Measurements from ENCODE around the gene MICAL2.

The MICAL2 gene

GRCh38 chr11:12117200-12117599 lies 6.8 kb downstream of the MICAL2 start:
- TF ChIP-seq, protein P1, sequence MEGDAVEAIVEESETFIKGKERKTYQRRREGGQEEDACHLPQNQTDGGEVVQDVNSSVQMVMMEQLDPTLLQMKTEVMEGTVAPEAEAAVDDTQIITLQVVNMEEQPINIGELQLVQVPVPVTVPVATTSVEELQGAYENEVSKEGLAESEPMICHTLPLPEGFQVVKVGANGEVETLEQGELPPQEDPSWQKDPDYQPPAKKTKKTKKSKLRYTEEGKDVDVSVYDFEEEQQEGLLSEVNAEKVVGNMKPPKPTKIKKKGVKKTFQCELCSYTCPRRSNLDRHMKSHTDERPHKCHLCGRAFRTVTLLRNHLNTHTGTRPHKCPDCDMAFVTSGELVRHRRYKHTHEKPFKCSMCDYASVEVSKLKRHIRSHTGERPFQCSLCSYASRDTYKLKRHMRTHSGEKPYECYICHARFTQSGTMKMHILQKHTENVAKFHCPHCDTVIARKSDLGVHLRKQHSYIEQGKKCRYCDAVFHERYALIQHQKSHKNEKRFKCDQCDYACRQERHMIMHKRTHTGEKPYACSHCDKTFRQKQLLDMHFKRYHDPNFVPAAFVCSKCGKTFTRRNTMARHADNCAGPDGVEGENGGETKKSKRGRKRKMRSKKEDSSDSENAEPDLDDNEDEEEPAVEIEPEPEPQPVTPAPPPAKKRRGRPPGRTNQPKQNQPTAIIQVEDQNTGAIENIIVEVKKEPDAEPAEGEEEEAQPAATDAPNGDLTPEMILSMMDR (conservative IDR thresholded peaks at IDR 0.05): no peak

GRCh38 chr11:12117611-12118010 lies 7.2 kb downstream of the MICAL2 start:
- TF ChIP-seq, protein P1 (conservative IDR thresholded peaks at IDR 0.05): no peak
- no peak overlapping the region for H3K27ac ChIP-seq

More at GRCh38 chr11:12117200-12117599, 6.8 kb downstream of the MICAL2 start:
- no peak overlapping the region for H3K27ac ChIP-seq

DNA sequence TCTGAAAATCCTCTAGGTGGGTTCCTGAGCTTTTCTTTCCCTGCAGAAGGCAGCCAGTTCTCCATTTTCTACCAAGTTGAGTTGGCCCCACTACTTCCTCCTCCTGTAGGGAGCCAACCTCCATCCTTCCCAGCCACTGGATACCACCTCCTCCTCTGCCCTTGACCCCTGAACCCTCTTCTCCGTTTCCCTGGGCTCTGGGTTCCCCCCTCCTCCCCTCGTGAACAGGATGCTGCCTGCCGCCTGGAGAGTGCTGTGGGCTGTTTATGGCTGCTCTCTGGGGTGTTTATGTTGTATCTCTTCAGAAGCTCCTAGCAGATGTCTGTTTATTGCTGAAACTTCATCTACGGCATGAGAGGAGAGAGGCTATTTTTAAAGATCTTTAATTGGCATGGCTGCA lies 8.6 kb downstream of the MICAL2 start:
- TF ChIP-seq, protein P1 (conservative IDR thresholded peaks at IDR 0.05): no peak
- H3K27ac ChIP-seq: no peak overlapping the region

DNA sequence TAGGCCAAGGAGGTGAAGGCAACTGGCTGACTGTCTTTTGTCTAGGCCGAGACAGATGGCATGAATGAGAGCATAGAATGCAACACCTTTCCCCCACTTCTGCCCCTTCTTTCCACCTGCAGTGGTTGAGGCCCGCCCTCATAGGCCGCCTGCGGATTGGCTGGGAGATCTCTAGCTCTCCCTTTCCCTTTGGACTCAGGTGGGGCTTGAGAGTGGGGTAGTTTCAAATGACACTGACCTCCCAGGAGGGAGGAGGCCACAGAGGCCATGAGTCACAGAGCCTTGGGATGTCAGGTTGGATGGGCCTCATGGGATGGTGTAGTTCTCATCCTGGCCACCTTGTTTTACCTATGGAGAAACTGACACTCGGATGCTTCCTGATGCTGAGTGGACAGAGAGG lies 9.1 kb downstream of the MICAL2 start:
- TF ChIP-seq, protein P1 (conservative IDR thresholded peaks at IDR 0.05): no peak
- no peak overlapping the region for H3K27ac ChIP-seq

DNA sequence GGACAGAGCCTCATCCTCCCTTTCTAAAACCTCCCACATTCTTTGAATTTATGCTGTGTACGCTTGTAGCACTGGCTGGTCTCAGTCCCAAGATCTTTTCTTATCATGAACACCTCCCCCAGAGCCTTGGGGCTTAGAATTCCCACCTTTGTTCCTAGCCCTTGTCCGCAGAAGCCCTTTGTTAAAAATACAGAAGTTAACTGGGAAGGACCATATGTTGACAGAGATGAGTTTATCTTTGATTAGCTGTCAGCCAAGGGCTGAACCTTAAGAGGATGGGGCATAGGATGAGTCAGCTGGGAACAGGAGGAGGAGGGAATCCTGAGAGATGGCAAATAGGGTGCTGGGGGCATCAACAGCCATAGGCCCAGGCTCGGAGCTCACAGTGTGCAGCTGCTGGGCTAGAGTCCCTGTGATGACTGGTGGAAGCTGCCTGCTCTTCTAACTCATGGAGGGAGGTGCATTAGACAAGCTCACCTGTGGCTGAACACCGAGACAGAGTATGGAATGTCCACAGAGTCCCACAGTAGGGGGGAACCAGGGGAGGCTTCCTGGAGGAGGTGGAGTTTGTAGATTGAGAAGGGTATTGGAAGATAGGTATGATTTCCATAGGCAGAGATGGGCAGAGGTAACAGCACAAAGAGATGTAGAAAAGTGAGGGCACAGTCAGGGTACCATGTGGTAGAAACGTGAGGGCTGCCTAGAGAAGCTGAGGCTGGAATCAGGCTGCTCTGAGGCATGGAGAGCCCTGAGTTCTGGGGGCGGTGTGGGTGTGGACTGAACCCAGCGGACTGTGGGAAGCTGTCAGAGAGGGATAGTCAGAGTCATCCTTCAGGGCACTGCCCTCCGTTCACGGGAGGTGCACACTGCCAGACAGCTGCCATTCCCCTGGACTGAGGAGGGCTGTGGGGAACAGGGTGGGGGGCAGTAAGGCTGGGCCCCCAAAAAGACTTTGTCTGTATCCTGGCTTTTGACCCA lies 9.9 kb downstream of the MICAL2 start:
- TF ChIP-seq, protein P1 (conservative IDR thresholded peaks at IDR 0.05): no peak
- no peak overlapping the region for H3K27ac ChIP-seq

DNA sequence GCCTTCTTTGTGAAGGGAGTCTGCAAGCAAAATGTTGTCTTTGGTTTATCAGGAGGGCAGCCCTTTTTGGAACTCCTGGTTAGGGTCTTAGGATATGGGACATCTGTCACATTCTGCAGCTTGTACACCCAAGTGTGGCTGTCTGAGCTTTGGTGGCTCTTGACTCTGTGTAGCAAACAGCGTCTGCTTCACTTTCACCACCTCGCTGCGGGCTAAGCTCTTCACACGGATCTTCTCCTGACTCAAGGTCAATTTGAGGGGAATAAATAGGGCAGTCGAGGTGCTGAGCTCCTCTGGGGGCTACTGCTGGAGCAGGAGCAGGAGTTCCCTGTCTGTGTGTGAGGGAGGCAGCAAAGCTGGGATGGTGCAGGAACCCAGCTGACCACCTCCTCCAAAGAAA lies 10.6 kb downstream of the MICAL2 start:
- TF ChIP-seq, protein P1 (conservative IDR thresholded peaks at IDR 0.05): no peak
- no peak overlapping the region for H3K27ac ChIP-seq

GRCh38 chr11:12121517-12121916 lies 11.1 kb downstream of the MICAL2 start:
- TF ChIP-seq, protein P1 (conservative IDR thresholded peaks at IDR 0.05): no peak
- H3K27ac ChIP-seq: no peak overlapping the region

Measured in VCaP (cell line).